ENCODE data around the gene RIMBP2. TPM values are rescaled to one million over a fixed set of nuclear protein-coding genes. Genes with fewer than 3 reads are reported as not detected.

RIMBP2 gene
- total and polyA plus RNA-seq, 9 of the 15 experiments (the other 6 are each of a cell fraction or from before 2014, with no cell fraction given): not detected

DNA sequence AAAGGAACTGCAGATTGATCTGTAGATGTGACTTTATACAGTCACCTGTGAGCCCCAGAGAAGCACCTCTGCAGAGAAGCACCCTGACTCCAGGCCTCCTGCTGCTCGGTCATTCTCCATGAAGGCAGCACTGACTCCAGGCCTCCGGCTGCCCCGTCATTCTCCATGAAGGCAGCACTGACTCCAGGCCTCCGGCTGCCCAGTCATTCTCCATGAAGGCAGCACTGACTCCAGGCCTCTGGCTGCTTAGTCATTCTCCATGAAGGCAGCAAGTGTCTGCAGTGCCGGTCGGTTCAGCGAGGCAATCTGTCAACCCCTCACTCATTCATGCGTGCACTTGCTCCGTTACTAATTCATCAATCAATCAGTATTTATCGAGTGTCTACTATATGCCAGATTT lies 218.1 kb downstream of the RIMBP2 start:
- H3K4me1 ChIP-seq (replicated peaks in 1 of 2; ENCODE audit: control insufficient read depth in 2 of 2, insufficient read depth in 2 of 2, low read length in 2 of 2): no peaks in the 10 kb centered on the region
- in situ Hi-C loops (cut with MboI): no loop called here
- FAIRE-seq: no peak
- no peaks in the 10 kb centered on the region; the same call in none of the 2 replicates for H4K20me1 ChIP-seq (replicated peaks; ENCODE audit: control insufficient read depth, insufficient read depth, low read length)
- H3K9me3 ChIP-seq (replicated peaks; ENCODE audit: control insufficient read depth, insufficient read depth, low read depth, low read length): no peaks in the 10 kb centered on the region
- no peaks in the 10 kb centered on the region for H3K36me3 ChIP-seq (ENCODE audit: control insufficient read depth, insufficient read depth, low read length)
- no peak for TF ChIP-seq JUNB (CRISPR knock-in tag; conservative IDR thresholded peaks at IDR 0.05)
- no peak for TF ChIP-seq SP1 (CRISPR knock-in tag; IDR thresholded peaks at IDR 0.05)
- no peak for TF ChIP-seq TCF3 (CRISPR knock-in tag; IDR thresholded peaks at IDR 0.05)
- TF ChIP-seq FOXM1 (IDR thresholded peaks at IDR 0.05; ENCODE audit: low read depth): no peak
- no peak for TF ChIP-seq FOXM1 (CRISPR knock-in tag; IDR thresholded peaks at IDR 0.05; ENCODE audit: low read depth)
- TF ChIP-seq, protein P1, sequence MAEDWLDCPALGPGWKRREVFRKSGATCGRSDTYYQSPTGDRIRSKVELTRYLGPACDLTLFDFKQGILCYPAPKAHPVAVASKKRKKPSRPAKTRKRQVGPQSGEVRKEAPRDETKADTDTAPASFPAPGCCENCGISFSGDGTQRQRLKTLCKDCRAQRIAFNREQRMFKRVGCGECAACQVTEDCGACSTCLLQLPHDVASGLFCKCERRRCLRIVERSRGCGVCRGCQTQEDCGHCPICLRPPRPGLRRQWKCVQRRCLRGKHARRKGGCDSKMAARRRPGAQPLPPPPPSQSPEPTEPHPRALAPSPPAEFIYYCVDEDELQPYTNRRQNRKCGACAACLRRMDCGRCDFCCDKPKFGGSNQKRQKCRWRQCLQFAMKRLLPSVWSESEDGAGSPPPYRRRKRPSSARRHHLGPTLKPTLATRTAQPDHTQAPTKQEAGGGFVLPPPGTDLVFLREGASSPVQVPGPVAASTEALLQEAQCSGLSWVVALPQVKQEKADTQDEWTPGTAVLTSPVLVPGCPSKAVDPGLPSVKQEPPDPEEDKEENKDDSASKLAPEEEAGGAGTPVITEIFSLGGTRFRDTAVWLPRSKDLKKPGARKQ (CRISPR knock-in tag; IDR thresholded peaks at IDR 0.05): no peak
- peaks cover 6 to 60% of the 10 kb centered on the region in 2 experiments; a peak in 3 of 5 replicates for H3K27me3 ChIP-seq (ENCODE audit: control insufficient read depth in 2 of 2, insufficient read depth in 2 of 2, low read length in 2 of 2)
- no peak overlapping the region for H3K4me2 ChIP-seq (ENCODE audit: insufficient read depth, low read length)
- 1% methylated on average over 10 of the region's 10 CpGs for WGBS (ENCODE audit: insufficient coverage, low coverage, missing lambda C conversion rate)
- H3K27ac ChIP-seq (ENCODE audit: extremely low read depth, low read depth, low read length): no peak overlapping the region
- DNase-seq (ENCODE audit: extremely low read depth in 1 of 4, low spot score in 3 of 4): no peak
- no peak overlapping the region for H2AFZ ChIP-seq (ENCODE audit: low read depth, low read length)
- no TSS peak for BruUV-seq (replicated peaks)
- POLR2A ChIA-PET: no interaction called here
- H3K9me1 ChIP-seq (ENCODE audit: control insufficient read depth, insufficient read depth, low read length): no peaks in the 10 kb centered on the region
- CTCF ChIA-PET (ENCODE audit: low intra/inter-chr PET ratio): no interaction called here
- intact Hi-C loops (cut with micrococcal nuclease): no loop called here
- no peak overlapping the region for H3K4me3 ChIP-seq
- H3K79me2 ChIP-seq (ENCODE audit: control insufficient read depth, insufficient read depth, low read length): no peaks in the 10 kb centered on the region
- ATAC-seq: no peak
- no peak overlapping the region for H3K9ac ChIP-seq (ENCODE audit: insufficient read depth in 1 of 2, low read depth in 2 of 2, low read length in 2 of 2)

Data from K562 (cell line).